Hepatocyte (in vitro differentiated cells): ENCODE measurements around the gene RBM7.

Experiments
- CTCF ChIP-seq: fragments of 200-600 bp; sonication (generic); IDR thresholded peaks from 2 replicates; pipeline ENCODE4 v1.5.1; 2016; ENCODE audit warnings: antibody characterized with exemption, mild to moderate bottlenecking; ENCODE audit not compliant: poor library complexity
- EZH2 ChIP-seq: fragments of 200-600 bp; sonication (generic); IDR thresholded peaks from 2 replicates; pipeline ENCODE4 v1.6.1; 2016; ENCODE audit warnings: antibody characterized with exemption, mild to moderate bottlenecking, borderline replicate concordance
- EZH2phosphoT487 ChIP-seq: fragments of 200-600 bp; sonication (generic); IDR thresholded peaks from one replicate; pipeline ENCODE4 v1.6.1; 2018; ENCODE audit warnings: antibody characterized with exemption, mild to moderate bottlenecking, low read depth, moderate library complexity; ENCODE audit not compliant: unreplicated experiment, severe bottlenecking

- TF ChIP-seq CTCF (no peak), EZH2 (no peak), EZH2phosphoT487 (no peak)
These were observed 47.0 kb downstream of the RBM7 start for GRCh38 chr11:114447444-114447843.
